ENCODE data around the gene SORCS2.

SORCS2 gene

GRCh38 chr4:7362862-7363430 lies 170.6 kb downstream of the SORCS2 start:
- DNase-seq: no peak

DNA sequence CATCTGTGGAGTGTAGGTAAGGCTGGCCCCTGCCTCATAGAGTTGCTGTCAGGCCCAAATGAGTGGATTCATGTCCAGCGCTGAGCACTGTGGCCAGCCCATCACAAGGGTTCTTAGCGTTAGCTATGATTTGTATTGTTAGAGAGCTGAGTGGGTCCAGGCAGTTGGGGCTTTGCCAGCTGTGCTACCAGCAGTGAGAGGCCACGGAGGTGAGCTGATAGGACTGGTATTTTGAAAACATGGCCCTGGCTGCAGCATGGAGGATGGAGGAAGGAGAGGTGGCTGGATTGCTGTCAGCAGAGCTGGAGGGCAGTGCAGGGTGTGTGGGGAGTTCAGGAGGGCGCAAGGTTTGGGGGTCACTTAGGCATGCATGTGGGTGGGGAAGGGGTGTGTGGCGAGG lies 172.6 kb downstream of the SORCS2 start:
- no peak for DNase-seq

DNA sequence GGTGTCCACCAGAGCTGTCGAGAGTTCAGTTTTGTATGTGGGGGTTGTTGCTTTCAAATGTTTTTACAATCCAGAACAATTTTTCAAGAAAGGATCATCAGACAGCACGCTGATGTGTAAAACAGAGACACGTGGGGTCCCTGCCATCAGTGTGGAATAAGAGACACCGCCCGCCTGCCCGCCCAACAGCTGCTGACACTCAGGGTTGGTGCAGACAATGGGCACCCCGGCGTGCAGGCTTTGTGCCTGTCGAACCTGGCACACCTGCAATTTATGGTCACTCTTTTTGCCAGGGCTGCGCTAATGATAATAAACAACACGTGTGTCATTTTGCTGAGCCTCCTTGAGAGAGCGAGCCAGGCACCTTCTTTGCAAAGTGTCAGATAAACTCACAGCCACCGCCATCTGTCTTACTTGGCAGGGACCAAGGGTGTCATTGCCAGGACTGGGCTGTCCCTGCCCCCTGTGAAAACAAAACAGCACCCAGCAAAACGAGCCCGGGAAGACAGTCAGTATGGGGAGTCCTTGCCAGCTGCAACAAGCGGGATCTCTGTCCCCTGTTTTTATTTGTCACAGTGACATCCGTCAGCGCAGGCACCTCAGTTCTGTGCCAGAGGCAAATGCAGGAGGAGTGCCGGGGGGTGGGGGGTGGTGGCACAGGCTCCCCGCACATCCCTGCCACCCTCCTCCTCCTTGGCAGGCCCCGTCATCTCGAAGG lies 173.3 kb downstream of the SORCS2 start:
- no peak for DNase-seq

DNA sequence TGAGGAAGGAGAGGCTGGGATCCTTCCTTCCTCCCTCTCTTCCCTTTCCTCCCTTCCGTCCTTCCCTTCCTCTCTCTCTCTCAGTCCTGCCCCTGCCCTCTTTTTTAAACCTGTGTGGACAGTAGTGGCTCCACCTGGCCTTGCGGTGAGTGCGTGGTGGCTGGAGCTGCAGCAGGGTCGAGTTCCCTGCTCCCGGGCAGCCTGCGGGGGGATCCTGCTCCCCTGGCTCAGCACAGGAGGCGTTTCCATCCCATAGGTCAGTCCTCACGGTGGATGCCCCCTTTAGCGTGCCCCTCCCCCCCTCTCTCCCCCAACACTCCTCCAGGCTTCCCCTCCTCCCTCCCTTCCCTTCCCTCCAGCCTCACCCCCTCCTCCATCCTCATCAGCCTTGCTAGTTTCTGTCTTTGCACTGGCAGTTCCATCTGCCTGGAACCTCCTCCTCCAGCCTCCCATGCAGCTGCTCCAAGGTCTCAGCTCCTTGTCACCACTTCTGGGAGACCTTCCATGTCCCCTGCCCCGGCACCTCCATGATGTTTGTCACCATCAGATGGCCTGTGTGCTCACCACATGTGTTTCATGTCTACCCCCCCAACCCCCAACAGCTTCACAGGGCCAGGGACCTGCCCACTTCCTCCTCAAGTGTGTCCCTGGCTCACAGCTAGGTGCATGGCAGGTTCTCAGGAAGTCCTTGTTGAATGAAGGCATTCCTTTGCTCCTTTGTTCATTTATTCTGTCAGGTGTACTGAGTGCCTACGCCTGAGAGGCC lies 174.0 kb downstream of the SORCS2 start:
- no peak for DNase-seq

DNA sequence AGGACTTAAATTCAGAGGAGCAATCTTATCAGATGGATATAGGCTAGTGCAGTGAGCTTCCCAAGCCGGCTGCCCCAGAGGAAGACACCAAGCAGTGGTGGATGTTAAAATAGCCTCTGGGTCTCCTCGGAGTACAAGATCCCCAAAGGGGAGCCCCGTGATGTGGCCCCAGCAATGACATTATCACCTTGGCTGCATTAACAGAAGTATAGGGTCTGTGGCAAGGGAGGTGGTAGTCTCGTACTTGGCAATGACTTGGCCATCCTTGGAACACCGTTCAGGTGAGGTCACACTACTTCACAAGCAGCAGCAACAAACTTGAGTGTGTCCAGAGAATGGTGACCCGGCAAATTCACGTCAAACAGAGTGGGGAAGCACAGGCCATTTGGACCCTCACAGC lies 174.6 kb downstream of the SORCS2 start:
- DNase-seq: no peak

DNA sequence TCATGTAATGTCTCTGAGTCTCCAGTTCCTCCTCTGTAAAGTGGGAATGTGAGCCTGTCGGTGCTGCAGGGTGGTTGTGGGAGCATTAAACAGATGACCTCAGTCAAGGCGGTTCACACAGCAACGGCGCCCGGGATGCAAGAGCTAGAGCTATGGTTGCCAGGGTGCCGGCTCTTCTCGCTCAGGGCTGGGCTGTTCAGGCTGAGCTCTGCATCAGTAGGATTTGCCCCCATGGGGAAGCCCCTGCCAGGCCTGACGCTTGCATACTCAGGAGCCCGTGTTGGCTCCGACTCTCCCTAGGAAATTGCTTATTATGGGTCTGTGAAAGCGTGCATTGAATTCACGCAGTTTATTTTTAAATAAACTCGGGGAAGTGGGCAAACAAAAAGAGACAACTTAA lies 175.1 kb downstream of the SORCS2 start:
- DNase-seq: no peak

DNA sequence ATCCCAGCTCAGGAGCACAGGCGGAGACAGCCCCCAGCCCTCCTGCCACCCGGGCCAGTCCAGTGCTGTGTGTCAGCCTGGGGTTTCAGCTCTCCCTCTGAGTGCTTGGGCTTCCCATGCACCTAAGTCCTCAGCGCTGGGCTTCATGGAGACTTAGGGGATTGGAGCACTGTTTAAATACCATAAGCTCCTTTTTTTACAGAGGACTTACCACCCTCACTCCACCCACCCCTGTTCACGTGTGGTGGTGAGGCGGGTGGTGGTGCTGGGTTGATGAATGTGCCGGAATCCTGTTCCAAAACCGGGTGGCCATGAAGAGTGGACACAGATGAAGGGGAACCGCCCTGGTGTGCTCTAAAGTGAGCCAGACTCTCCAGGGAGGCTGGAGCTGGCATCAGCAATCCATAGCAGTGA lies 175.5 kb downstream of the SORCS2 start:
- DNase-seq: no peak

DNA sequence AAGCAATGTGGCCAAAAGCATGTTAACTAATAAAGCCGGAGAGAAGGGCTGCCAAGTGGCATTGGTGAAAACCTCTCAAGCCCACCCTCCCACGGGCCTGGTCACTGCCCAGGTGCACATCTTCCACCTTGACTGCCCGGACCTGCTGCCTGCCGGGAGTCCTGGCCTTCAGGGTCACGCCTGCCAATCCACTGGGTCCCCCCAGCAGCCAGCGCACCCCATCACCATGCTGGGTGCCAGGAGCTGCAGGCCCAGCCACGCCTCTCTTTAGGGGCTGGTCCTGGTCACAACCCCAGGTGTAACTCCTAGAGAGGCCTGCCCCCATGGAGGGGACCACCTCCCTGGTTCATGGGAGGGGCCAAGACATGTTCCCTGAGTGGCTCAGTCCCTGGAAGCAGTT lies 176.0 kb downstream of the SORCS2 start:
- no peak for DNase-seq

DNA sequence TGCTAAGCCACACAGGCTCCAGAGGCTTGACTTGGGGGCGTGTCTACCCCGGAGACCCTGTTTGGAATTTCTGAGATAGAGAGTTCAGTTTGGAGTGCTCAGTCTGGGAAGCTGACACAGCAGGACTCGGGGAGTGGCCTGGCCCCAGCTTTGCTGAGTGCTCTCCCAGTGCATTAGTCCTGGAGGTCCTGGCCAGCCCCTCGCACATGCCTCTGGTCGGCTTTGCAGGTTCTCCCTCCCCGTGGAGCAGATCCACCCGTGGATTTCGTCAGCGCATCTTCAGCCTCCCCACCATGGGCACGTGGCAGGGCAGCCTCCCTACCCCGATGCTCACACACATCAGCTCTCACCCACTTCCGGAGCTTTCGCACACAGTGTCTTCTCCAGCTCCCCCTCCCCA lies 177.2 kb downstream of the SORCS2 start:
- no peak for DNase-seq

GRCh38 chr4:7370038-7370437 lies 177.7 kb downstream of the SORCS2 start:
- DNase-seq: no peak

- DNase-seq: no peak
Observed at GRCh38 chr4:7371210-7371941, 179.0 kb downstream of the SORCS2 start.

DNA sequence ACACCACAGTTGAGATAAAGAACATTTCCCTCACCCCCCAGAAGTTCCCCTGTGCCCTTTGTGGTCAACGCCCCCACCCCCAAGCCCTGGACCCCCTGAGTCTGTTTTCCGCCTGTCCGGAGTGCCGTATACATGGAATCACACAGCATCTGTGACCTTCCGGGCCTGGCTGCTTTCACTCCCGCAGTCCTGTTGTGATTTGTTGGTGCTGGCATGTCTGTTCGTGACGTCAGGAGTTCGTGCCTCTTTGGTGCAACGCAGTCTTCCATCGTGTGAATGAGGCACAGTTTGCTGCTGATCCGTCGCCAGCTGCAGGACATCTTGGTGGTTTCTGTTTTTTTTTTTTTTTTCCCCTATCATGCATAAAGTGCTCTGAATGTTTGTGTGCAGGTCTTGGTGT lies 180.3 kb downstream of the SORCS2 start:
- no peak for DNase-seq

- no peak for DNase-seq
Observed at GRCh38 chr4:7374571-7374970, 182.2 kb downstream of the SORCS2 start.

- no peak for DNase-seq
Observed at GRCh38 chr4:7375427-7375826, 183.1 kb downstream of the SORCS2 start.

GRCh38 chr4:7377223-7377865 lies 185.0 kb downstream of the SORCS2 start:
- DNase-seq: no peak

GRCh38 chr4:7379186-7379585 lies 186.8 kb downstream of the SORCS2 start:
- no peak for DNase-seq

DNA sequence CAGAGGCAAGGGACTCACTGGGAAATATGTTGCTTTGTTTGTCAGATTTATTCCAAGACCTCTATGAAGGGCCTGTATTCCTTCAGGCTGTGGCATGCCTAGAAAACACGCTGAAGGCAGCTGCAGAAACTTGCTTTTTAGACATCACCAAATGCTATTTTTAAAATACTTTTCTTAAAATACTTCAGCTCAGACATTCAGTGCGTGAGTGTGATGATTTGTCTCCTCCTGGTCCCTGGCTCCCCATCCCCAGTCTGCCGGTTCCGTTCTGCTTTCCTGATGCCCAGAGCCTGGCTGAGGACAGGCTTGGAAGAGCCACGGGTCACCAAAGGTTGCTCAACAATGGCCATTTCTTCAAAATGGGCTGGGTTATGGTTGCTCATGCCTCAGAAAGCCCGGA lies 187.4 kb downstream of the SORCS2 start:
- DNase-seq: no peak

GRCh38 chr4:7381221-7381889 lies 189.0 kb downstream of the SORCS2 start:
- DNase-seq: no peak

- no peak for DNase-seq
Observed at GRCh38 chr4:7381890-7382633, 189.7 kb downstream of the SORCS2 start.

DNA sequence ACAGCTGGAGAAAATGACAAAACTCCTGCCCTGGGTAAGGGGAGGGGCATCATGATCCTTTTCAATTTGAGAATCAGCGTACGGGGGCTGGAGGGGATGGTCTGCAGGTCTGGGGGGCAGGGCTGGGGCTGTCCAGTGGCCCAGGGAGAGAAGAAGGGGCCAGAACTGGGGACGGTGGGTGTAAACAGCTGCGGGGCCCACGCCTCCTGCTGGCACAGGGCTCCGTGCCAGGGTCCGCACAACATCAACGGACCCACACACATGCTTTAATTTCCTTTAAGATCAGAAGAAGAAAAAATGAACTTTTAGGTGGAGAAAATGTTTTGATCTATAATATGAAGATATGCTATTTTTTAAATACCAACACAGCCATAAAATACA lies 190.3 kb downstream of the SORCS2 start:
- no peak for DNase-seq

DNA sequence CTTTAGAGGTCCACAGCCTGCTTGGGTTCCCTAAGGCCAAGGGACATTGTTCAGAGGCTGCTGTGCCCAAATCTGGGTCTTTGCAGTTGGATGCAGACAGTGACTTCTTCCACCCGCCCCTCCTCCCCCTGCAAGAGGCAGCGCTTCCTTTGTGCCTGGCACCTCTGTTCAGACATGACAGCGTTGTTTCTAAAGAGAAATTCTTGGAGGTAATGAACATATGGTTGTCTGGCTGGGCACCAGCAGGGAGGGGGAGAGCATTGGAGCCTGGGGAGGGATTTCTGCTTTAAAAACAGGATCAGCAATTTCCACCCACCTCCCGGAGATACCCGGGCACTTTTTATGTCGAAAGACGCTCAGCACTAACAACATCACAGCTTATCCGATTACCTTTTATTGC lies 190.9 kb downstream of the SORCS2 start:
- DNase-seq: no peak
